MCF 10A (cell line): Measurements from ENCODE around the gene EMILIN2. TPM values are rescaled to one million over a fixed set of nuclear protein-coding genes. Genes with fewer than 3 reads are reported as not detected.

Experiments used
- BruUV-seq: library from RNA; stranded (reverse); fragments of 400-500 nt; replicated peaks from 2 replicates; lab custom pipeline; 2021; lab: Mats Ljungman, UMichigan
- CTCF ChIA-PET: fragments of 300-600 bp; sonication (Branson Sonifier 250); formaldehyde crosslinking; extraction: SDS; loops from one replicate; lab custom pipeline; 2021; ENCODE audit warnings: antibody characterized with exemption, inconsistent platforms; lab: Yijun Ruan, JAX
- POLR2A ChIA-PET: fragments of 300-600, 350-650 bp; sonication (Branson Sonifier 250); formaldehyde crosslinking; extraction: SDS; loops from one replicate; lab custom pipeline; 2020; ENCODE audit warnings: antibody characterized with exemption, inconsistent platforms; lab: Yijun Ruan, JAX
- DNase-seq: peaks from one replicate; pipeline ENCODE4 v3.0.0-alpha.2; 2018; ENCODE audit not compliant: unreplicated experiment
- H3K27ac Mint-ChIP-seq: one replicate; pipeline ENCODE4 v1.8.0; 2022; ENCODE audit warnings: mild to moderate bottlenecking, low read depth, mixed read lengths; ENCODE audit not compliant: unreplicated experiment
- H3K27me3 Mint-ChIP-seq: one replicate; pipeline ENCODE4 v1.8.0; 2022; ENCODE audit warnings: mixed read lengths; ENCODE audit not compliant: insufficient read depth, unreplicated experiment
- H3K36me3 Mint-ChIP-seq: one replicate; pipeline ENCODE4 v1.8.0; 2022; ENCODE audit warnings: mild to moderate bottlenecking, moderate library complexity, mixed read lengths; ENCODE audit not compliant: insufficient read depth, unreplicated experiment
- H3K4me1 Mint-ChIP-seq: one replicate; pipeline ENCODE4 v1.8.0; 2022; ENCODE audit warnings: mixed read lengths; ENCODE audit not compliant: insufficient read depth, unreplicated experiment
- H3K4me3 Mint-ChIP-seq: one replicate; pipeline ENCODE4 v1.8.0; 2022; ENCODE audit warnings: mild to moderate bottlenecking, moderate library complexity, mixed read lengths; ENCODE audit not compliant: unreplicated experiment
- H3K9me3 Mint-ChIP-seq: one replicate; pipeline ENCODE4 v1.8.0; 2022; ENCODE audit warnings: mixed read lengths; ENCODE audit not compliant: unreplicated experiment
- CTCF ChIP-seq: fragments of 200-600 bp; IDR thresholded peaks from one replicate; pipeline ENCODE4 v1.8.0; 2022; ENCODE audit warnings: antibody characterized with exemption, mild to moderate bottlenecking; ENCODE audit not compliant: unreplicated experiment
- intact Hi-C: fragments of 100-400 bp; cut with micrococcal nuclease; formaldehyde crosslinking; loops from 2 replicates; pipeline ENCODE4 v1.14.1; 2022
- total RNA-seq: library from RNA; stranded (reverse); gene quantifications from 2 replicates; pipeline ENCODE4 v1.2.3, GENCODE V29; 2022

The EMILIN2 gene
- total RNA-seq, 1 experiment from 2014 or later = not detected

GRCh38 chr18:2910261-2910660 lies 63.5 kb downstream of the EMILIN2 start:
- Mint-ChIP-seq H3K27me3 (no peaks in the 10 kb centered on the region), H3K4me3 (no peak overlapping the region), H3K36me3 (peaks cover 11% of the 10 kb centered on the region), H3K4me1 (no peaks in the 10 kb centered on the region), H3K27ac (no peak overlapping the region), H3K9me3 (no peaks in the 10 kb centered on the region)
- TF ChIP-seq CTCF = no peak
- no TSS peak for BruUV-seq
- no peak for DNase-seq
- intact Hi-C loops = no loop called here
- ChIA-PET CTCF (no interaction called here), POLR2A (no interaction called here)

- intact Hi-C loops = no loop called here
- Mint-ChIP-seq H3K36me3 (peaks cover 17% of the 10 kb centered on the region), H3K27ac (no peak overlapping the region), H3K4me1 (no peaks in the 10 kb centered on the region), H3K4me3 (no peak overlapping the region), H3K9me3 (no peaks in the 10 kb centered on the region), H3K27me3 (no peaks in the 10 kb centered on the region)
- no peak for DNase-seq
- no peak for TF ChIP-seq CTCF
- BruUV-seq = no TSS peak
- ChIA-PET CTCF (interaction anchor here (0.6 kb wide), 1 partner anchor 148 kb away, joined by 3 read pairs; no protein-coding TSS in a partner anchor), POLR2A (no interaction called here)
Measured at GRCh38 chr18:2910751-2911425, 64.1 kb downstream of the EMILIN2 start.

GRCh38 chr18:2911533-2911932 lies 64.7 kb downstream of the EMILIN2 start:
- H3K27me3 Mint-ChIP-seq = no peaks in the 10 kb centered on the region
- ChIA-PET POLR2A (no interaction called here), CTCF (interaction anchor here (0.6 kb wide), 1 partner anchor 149 kb away, joined by 3 read pairs; no protein-coding TSS in a partner anchor)
- BruUV-seq = no TSS peak
- TF ChIP-seq CTCF = no peak
- H3K9me3 Mint-ChIP-seq = no peaks in the 10 kb centered on the region
- no peak for DNase-seq
- H3K4me1 Mint-ChIP-seq = no peaks in the 10 kb centered on the region
- peaks cover 17% of the 10 kb centered on the region for H3K36me3 Mint-ChIP-seq
- no peak overlapping the region for H3K27ac Mint-ChIP-seq
- no peak overlapping the region for H3K4me3 Mint-ChIP-seq
- intact Hi-C loops = no loop called here

GRCh38 chr18:2912357-2913299 lies 65.8 kb downstream of the EMILIN2 start:
- CTCF ChIA-PET = no interaction called here
- TF ChIP-seq CTCF = no peak
- POLR2A ChIA-PET = interaction anchor here (0.7 kb wide), 1 partner anchor 81 kb away, joined by 3 read pairs; no protein-coding TSS in a partner anchor
- intact Hi-C loops = no loop called here
- no TSS peak for BruUV-seq
- H3K36me3 Mint-ChIP-seq = peaks cover 17% of the 10 kb centered on the region
- no peaks in the 10 kb centered on the region for H3K9me3 Mint-ChIP-seq
- H3K4me1 Mint-ChIP-seq = no peaks in the 10 kb centered on the region
- no peak overlapping the region for H3K4me3 Mint-ChIP-seq
- no peak overlapping the region for H3K27ac Mint-ChIP-seq
- no peak for DNase-seq
- H3K27me3 Mint-ChIP-seq = no peaks in the 10 kb centered on the region
